ENCODE data around the gene APOA1. TPM values are rescaled to one million over a fixed set of nuclear protein-coding genes. Genes with fewer than 3 reads are reported as not detected.

The APOA1 gene
- total and polyA plus RNA-seq, 10 of the 15 experiments (the other 5 are each of a cell fraction or from before 2014, with no cell fraction given), result 0.10 to 2.4 (median 0.24) TPM; not detected in 3

DNA sequence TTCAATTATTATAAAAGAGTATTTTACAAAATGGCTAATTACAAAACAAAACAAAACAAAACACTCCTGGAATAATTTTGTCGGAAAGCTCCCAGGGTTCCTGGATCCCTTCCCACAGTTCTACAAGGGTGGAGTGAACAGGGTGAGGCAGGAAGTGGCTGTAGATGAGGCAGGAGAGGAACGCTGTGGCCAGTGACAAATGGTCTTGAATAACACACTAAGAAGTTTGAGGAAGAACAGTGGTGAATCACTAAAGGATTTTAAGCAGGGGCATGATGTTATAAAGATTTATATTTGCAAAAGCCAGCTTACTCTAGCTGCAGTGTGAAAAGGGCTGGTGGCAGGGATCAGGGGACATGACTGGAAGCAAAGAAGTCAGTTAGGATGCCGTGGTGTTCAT, 33.8 kb upstream of the APOA1 start (continued):
- TF ChIP-seq, protein P1, sequence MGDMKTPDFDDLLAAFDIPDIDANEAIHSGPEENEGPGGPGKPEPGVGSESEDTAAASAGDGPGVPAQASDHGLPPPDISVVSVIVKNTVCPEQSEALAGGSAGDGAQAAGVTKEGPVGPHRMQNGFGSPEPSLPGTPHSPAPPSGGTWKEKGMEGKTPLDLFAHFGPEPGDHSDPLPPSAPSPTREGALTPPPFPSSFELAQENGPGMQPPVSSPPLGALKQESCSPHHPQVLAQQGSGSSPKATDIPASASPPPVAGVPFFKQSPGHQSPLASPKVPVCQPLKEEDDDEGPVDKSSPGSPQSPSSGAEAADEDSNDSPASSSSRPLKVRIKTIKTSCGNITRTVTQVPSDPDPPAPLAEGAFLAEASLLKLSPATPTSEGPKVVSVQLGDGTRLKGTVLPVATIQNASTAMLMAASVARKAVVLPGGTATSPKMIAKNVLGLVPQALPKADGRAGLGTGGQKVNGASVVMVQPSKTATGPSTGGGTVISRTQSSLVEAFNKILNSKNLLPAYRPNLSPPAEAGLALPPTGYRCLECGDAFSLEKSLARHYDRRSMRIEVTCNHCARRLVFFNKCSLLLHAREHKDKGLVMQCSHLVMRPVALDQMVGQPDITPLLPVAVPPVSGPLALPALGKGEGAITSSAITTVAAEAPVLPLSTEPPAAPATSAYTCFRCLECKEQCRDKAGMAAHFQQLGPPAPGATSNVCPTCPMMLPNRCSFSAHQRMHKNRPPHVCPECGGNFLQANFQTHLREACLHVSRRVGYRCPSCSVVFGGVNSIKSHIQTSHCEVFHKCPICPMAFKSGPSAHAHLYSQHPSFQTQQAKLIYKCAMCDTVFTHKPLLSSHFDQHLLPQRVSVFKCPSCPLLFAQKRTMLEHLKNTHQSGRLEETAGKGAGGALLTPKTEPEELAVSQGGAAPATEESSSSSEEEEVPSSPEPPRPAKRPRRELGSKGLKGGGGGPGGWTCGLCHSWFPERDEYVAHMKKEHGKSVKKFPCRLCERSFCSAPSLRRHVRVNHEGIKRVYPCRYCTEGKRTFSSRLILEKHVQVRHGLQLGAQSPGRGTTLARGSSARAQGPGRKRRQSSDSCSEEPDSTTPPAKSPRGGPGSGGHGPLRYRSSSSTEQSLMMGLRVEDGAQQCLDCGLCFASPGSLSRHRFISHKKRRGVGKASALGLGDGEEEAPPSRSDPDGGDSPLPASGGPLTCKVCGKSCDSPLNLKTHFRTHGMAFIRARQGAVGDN (IDR thresholded peaks at IDR 0.05), result no peak
- TF ChIP-seq, protein P2, sequence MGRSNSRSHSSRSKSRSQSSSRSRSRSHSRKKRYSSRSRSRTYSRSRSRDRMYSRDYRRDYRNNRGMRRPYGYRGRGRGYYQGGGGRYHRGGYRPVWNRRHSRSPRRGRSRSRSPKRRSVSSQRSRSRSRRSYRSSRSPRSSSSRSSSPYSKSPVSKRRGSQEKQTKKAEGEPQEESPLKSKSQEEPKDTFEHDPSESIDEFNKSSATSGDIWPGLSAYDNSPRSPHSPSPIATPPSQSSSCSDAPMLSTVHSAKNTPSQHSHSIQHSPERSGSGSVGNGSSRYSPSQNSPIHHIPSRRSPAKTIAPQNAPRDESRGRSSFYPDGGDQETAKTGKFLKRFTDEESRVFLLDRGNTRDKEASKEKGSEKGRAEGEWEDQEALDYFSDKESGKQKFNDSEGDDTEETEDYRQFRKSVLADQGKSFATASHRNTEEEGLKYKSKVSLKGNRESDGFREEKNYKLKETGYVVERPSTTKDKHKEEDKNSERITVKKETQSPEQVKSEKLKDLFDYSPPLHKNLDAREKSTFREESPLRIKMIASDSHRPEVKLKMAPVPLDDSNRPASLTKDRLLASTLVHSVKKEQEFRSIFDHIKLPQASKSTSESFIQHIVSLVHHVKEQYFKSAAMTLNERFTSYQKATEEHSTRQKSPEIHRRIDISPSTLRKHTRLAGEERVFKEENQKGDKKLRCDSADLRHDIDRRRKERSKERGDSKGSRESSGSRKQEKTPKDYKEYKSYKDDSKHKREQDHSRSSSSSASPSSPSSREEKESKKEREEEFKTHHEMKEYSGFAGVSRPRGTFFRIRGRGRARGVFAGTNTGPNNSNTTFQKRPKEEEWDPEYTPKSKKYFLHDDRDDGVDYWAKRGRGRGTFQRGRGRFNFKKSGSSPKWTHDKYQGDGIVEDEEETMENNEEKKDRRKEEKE (IDR thresholded peaks at IDR 0.05), result no peak
- TF ChIP-seq CBX3 (IDR thresholded peaks at IDR 0.05; ENCODE audit: borderline replicate concordance, low read depth) (no peak), STAT1 (conservative IDR thresholded peaks at IDR 0.05) (no peak), NRF1 (conservative IDR thresholded peaks at IDR 0.05; ENCODE audit: low read depth, low read length) (no peak)
